ENCODE results near the gene C20orf202. TPM values are rescaled to one million over a fixed set of nuclear protein-coding genes. Genes with fewer than 3 reads are reported as not detected.

C20orf202 gene
- under 0.01 TPM in 1 of 2 replicates, not detected in the other for total RNA-seq

DNA sequence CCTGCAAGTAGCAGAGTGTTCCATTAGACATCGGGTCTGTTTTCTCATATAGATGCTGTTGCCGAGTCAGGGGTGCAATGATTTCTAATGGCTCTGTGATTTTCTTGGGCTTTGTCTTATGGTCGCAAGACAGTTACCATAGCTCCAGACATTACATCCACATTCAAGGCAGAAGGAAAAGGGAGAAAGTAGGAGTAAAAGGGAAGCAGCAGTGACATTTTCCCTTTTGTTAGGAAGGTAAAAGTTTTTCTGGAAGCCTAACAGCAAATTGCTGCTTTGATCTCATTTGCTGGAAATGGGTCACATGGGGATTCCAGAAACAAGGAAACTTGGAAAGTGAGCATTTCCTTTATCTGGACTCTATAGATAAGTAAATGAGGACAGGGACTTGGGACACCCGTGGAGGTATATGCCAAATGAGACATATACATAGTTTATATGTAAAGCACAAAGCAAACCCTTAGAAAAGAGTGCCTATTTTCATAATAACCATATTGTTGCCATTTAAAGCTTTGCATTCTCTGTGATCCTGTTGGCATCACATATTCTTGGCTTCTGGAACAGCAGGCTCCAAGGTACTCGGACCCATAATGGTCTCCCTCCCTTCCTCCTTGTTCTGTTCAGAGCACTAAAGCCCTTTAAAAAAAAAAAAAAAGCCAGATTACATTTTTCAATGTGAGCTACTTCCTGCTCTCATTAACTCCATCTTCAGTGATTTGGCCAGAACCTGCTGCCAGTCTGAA is at the start of gene C20orf202:
Gene C20orf202 (plus strand): TSS at position 693 of the 743 bp plus-strand sequence. CDS start 132 bp downstream, outside the sequence.
- Histone ChIP-seq H3K27me3 (ENCODE audit: insufficient read depth, low read length) (peaks cover 26% of the 10 kb centered on the region), H3K4me3 (ENCODE audit: insufficient read depth, low read length) (no peak within 1 kb of the TSS), H3K9me3 (ENCODE audit: low read depth, low read length) (no peaks in the 10 kb centered on the region), H2AFZ (ENCODE audit: low read length) (no peak within 1 kb of the TSS), H3K4me1 (ENCODE audit: insufficient read depth, low read length) (no peaks in the 10 kb centered on the region), H4K20me1 (ENCODE audit: insufficient read depth, low read length) (no peaks in the 10 kb centered on the region), H3K79me2 (ENCODE audit: insufficient read depth, low read length) (no peaks in the 10 kb centered on the region), H3K36me3 (ENCODE audit: insufficient read depth, low read length) (no peaks in the 10 kb centered on the region), H3K4me2 (ENCODE audit: insufficient read depth, low read length) (no peak within 1 kb of the TSS), H3K27ac (ENCODE audit: low read depth, low read length) (no peak within 1 kb of the TSS)
- DNase-seq (ENCODE audit: insufficient read length, low spot score, missing footprints) = no peak
- TF ChIP-seq, protein P1, sequence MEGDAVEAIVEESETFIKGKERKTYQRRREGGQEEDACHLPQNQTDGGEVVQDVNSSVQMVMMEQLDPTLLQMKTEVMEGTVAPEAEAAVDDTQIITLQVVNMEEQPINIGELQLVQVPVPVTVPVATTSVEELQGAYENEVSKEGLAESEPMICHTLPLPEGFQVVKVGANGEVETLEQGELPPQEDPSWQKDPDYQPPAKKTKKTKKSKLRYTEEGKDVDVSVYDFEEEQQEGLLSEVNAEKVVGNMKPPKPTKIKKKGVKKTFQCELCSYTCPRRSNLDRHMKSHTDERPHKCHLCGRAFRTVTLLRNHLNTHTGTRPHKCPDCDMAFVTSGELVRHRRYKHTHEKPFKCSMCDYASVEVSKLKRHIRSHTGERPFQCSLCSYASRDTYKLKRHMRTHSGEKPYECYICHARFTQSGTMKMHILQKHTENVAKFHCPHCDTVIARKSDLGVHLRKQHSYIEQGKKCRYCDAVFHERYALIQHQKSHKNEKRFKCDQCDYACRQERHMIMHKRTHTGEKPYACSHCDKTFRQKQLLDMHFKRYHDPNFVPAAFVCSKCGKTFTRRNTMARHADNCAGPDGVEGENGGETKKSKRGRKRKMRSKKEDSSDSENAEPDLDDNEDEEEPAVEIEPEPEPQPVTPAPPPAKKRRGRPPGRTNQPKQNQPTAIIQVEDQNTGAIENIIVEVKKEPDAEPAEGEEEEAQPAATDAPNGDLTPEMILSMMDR (IDR thresholded peaks at IDR 0.05; ENCODE audit: extremely low read depth, low read depth, low read length) = no peak

DNA sequence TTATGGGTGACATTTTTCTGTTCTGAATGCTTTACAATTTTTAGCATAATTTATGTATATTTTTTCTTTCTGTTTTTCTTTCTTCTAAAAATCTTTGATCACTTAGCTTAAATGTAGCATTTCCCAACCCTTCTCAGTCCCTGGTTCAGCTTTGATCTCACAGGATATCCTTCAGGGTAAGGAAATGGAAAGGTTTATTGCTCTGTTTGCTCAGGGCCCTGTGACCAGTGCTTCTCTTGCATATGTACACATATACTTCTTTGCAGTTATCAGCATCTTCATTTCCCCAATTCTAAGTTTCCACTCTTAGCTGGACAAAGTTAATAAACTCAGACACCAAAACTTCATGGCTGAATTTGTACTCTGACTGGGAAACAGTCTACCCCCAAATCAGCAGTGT is 49.0 kb upstream of the C20orf202 start:
- no peak for DNase-seq (ENCODE audit: insufficient read length, low spot score, missing footprints)
- Histone ChIP-seq H3K79me2 (ENCODE audit: insufficient read depth, low read length) (peaks cover 13% of the 10 kb centered on the region), H3K27ac (ENCODE audit: low read depth, low read length) (no peak overlapping the region), H3K4me1 (ENCODE audit: insufficient read depth, low read length) (peaks cover 5% of the 10 kb centered on the region), H4K20me1 (ENCODE audit: insufficient read depth, low read length) (peaks cover 17% of the 10 kb centered on the region), H3K4me2 (ENCODE audit: insufficient read depth, low read length) (no peak overlapping the region), H3K27me3 (ENCODE audit: insufficient read depth, low read length) (no peaks in the 10 kb centered on the region), H3K36me3 (ENCODE audit: insufficient read depth, low read length) (peaks cover 21% of the 10 kb centered on the region), H2AFZ (ENCODE audit: low read length) (no peak overlapping the region), H3K4me3 (ENCODE audit: insufficient read depth, low read length) (no peak overlapping the region), H3K9me3 (ENCODE audit: low read depth, low read length) (no peaks in the 10 kb centered on the region)
- TF ChIP-seq, protein P1 (IDR thresholded peaks at IDR 0.05; ENCODE audit: extremely low read depth, low read depth, low read length) = no peak

DNA sequence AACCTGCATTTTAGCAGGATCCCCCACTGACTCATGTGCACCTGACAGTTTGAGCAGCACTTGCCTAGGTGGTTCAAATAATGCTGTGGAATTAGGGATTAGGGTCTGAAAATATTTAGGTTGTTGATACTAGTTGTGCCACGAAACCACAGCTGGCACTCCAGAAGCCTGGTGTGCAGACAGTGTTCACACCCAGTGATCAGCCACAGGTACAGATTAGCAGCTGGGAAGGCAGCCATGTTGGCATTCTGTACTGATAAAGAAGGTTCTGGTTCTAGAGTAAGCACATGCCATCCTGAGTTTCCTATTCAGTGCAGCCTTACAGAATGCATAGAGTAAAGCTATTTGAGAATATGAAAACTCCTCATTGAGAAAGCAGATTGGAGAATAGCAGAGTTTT is 48.6 kb upstream of the C20orf202 start:
- no peaks in the 10 kb centered on the region for H3K27me3 ChIP-seq (ENCODE audit: insufficient read depth, low read length)
- no peak overlapping the region for H3K27ac ChIP-seq (ENCODE audit: low read depth, low read length)
- TF ChIP-seq, protein P1 (IDR thresholded peaks at IDR 0.05; ENCODE audit: extremely low read depth, low read depth, low read length) = no peak
- no peak overlapping the region for H3K4me2 ChIP-seq (ENCODE audit: insufficient read depth, low read length)
- H3K36me3 ChIP-seq (ENCODE audit: insufficient read depth, low read length) = peaks cover 21% of the 10 kb centered on the region
- no peaks in the 10 kb centered on the region for H3K9me3 ChIP-seq (ENCODE audit: low read depth, low read length)
- H2AFZ ChIP-seq (ENCODE audit: low read length) = no peak overlapping the region
- H3K4me3 ChIP-seq (ENCODE audit: insufficient read depth, low read length) = no peak overlapping the region
- H3K4me1 ChIP-seq (ENCODE audit: insufficient read depth, low read length) = peaks cover 5% of the 10 kb centered on the region
- H3K79me2 ChIP-seq (ENCODE audit: insufficient read depth, low read length) = peaks cover 11% of the 10 kb centered on the region
- DNase-seq (ENCODE audit: insufficient read length, low spot score, missing footprints) = no peak
- H4K20me1 ChIP-seq (ENCODE audit: insufficient read depth, low read length) = peaks cover 15% of the 10 kb centered on the region

DNA sequence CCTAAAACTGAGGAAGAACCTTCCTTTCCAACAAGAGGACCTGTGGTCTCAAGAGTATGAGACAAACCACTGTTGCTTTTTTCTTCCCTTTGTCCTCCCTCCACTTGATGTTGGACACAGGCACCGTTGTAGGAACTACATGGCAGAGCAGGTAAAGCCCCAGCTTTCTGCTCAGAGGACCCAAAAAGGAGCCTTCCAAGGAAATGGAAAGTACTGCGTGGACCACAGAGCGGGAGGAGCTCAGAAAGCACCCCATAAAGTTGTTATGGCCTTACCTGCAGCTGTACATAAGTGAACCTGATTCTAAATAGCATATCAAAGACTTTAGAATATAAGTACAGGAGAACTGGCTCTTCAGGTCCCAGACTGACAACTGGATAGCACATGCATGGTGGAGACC is 47.9 kb upstream of the C20orf202 start:
- no peak overlapping the region for H2AFZ ChIP-seq (ENCODE audit: low read length)
- H3K36me3 ChIP-seq (ENCODE audit: insufficient read depth, low read length) = peaks cover 24% of the 10 kb centered on the region
- H3K4me3 ChIP-seq (ENCODE audit: insufficient read depth, low read length) = no peak overlapping the region
- no peak for DNase-seq (ENCODE audit: insufficient read length, low spot score, missing footprints)
- H4K20me1 ChIP-seq (ENCODE audit: insufficient read depth, low read length) = peaks cover 16% of the 10 kb centered on the region
- H3K79me2 ChIP-seq (ENCODE audit: insufficient read depth, low read length) = peaks cover 11% of the 10 kb centered on the region
- TF ChIP-seq, protein P1 (IDR thresholded peaks at IDR 0.05; ENCODE audit: extremely low read depth, low read depth, low read length) = no peak
- H3K4me2 ChIP-seq (ENCODE audit: insufficient read depth, low read length) = no peak overlapping the region
- H3K27me3 ChIP-seq (ENCODE audit: insufficient read depth, low read length) = no peaks in the 10 kb centered on the region
- no peaks in the 10 kb centered on the region for H3K9me3 ChIP-seq (ENCODE audit: low read depth, low read length)
- H3K4me1 ChIP-seq (ENCODE audit: insufficient read depth, low read length) = peaks cover 2% of the 10 kb centered on the region
- no peak overlapping the region for H3K27ac ChIP-seq (ENCODE audit: low read depth, low read length)

Data from osteoblast (primary cell).